GM21619 (cell line): ENCODE results near the gene ADK.
"Not testable (repeated sequence)": the region's sequence is repeated elsewhere in the genome, so short reads cannot be mapped to it uniquely, and the experiment has no call there.

ENCODE experiments used
- ATAC-seq: cut with Tn5 transposase; IDR thresholded peaks from one replicate; pipeline ENCODE4 v1.9.1; 2021; ENCODE audit not compliant: unreplicated experiment

ADK gene

GRCh38 chr10:74342991-74343390, 192.0 kb downstream of the ADK start:
- no peak for ATAC-seq

GRCh38 chr10:74343804-74344203, 192.8 kb downstream of the ADK start:
- no peak for ATAC-seq

GRCh38 chr10:74344306-74344705, 193.3 kb downstream of the ADK start:
- no peak for ATAC-seq

- no peak for ATAC-seq
Observed at GRCh38 chr10:74347522-74347921, 196.5 kb downstream of the ADK start.

- not testable (repeated sequence) for ATAC-seq
Observed at GRCh38 chr10:74353021-74353420, 202.0 kb downstream of the ADK start.

- ATAC-seq, result no peak
Observed at GRCh38 chr10:74361678-74362077, 210.7 kb downstream of the ADK start.

GRCh38 chr10:74363727-74364126, 212.7 kb downstream of the ADK start:
- no peak for ATAC-seq

GRCh38 chr10:74365109-74365508, 214.1 kb downstream of the ADK start:
- no peak for ATAC-seq

GRCh38 chr10:74371696-74372095, 220.7 kb downstream of the ADK start:
- ATAC-seq, result no peak

- no peak for ATAC-seq
Observed at GRCh38 chr10:74373059-74373458, 222.0 kb downstream of the ADK start.

- ATAC-seq, result no peak
Observed at GRCh38 chr10:74377476-74377875, 226.5 kb downstream of the ADK start.

GRCh38 chr10:74379474-74379873, 228.5 kb downstream of the ADK start:
- ATAC-seq, result no peak

GRCh38 chr10:74380795-74381194, 229.8 kb downstream of the ADK start:
- ATAC-seq, result no peak

GRCh38 chr10:74381291-74381853, 230.4 kb downstream of the ADK start:
- ATAC-seq, result no peak

- no peak for ATAC-seq
Observed at GRCh38 chr10:74382663-74383062, 231.6 kb downstream of the ADK start.

GRCh38 chr10:74383642-74384041, 232.6 kb downstream of the ADK start:
- no peak for ATAC-seq

GRCh38 chr10:74384615-74385183, 233.7 kb downstream of the ADK start:
- ATAC-seq, result no peak

GRCh38 chr10:74388801-74389200, 237.8 kb downstream of the ADK start:
- no peak for ATAC-seq

- ATAC-seq, result no peak
Observed at GRCh38 chr10:74391786-74392185, 240.8 kb downstream of the ADK start.

GRCh38 chr10:74394416-74394969, 243.5 kb downstream of the ADK start:
- no peak for ATAC-seq

- ATAC-seq, result no peak
Observed at GRCh38 chr10:74400186-74400585, 249.2 kb downstream of the ADK start.

- no peak for ATAC-seq
Observed at GRCh38 chr10:74406006-74406405, 255.0 kb downstream of the ADK start.
